Measurements from ENCODE around the gene XKR7. TPM values are rescaled to one million over a fixed set of nuclear protein-coding genes. Genes with fewer than 3 reads are reported as not detected.

The XKR7 gene
- total RNA-seq: not detected in 2 replicates

GRCh38 chr20:31967830-31968249 is at the start of gene XKR7:
Gene XKR7 (plus strand): TSS chr20:31968151. CDS start chr20:31968176, 25 bp downstream.

GRCh38 chr20:31951530-31952453 is 16.2 kb upstream of the XKR7 start, which contains the start of gene PDRG1:
Gene PDRG1 (minus strand): TSS chr20:31952046. CDS start chr20:31951961, 85 bp downstream.

DNA sequence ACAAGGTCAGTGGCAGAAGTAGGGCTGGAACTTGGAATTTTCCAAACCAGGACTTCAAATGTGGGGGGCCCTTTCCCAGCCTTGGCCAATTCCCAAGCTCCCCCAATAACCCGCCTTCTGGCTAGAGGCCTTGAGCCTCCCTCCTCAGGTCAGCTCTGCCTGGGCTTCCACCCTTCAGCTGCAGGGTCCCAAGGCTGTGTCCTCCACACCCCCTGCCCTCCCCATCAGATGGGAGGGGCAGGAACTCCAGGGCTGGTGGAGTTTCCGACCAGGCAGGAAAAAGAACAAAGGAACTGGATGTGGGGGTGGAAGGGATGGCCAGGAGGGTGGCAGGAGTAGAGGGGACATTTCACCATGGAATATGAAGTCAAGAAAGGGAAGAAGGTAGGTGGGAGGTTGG is 42.1 kb downstream of the XKR7 start, which contains the start of gene CCM2L:
CCM2L (plus strand) TSS at position 338 of the 400 bp plus-strand sequence; CDS start at position 355, 17 bp downstream.

GRCh38 chr20:32052090-32052777 is 84.3 kb downstream of the XKR7 start, which contains the start of gene HCK:
Gene HCK (plus strand): TSS chr20:32052242.

Other genes with a start within 250 kb of the XKR7 start
- 129 and 235 TPM in 2 replicates for gene BCL2L1, start 245.3 kb upstream of the XKR7 start, total RNA-seq
- gene TPX2, start 228.9 kb upstream of the XKR7 start, total RNA-seq: 8.1 and 134 TPM in 2 replicates
- 0.65 and 0.76 TPM in 2 replicates for gene MYLK2, start 148.8 kb upstream of the XKR7 start, total RNA-seq
- 2.3 and 15.2 TPM in 2 replicates for gene FOXS1, start 122.5 kb upstream of the XKR7 start, total RNA-seq
- gene DUSP15, start 97.6 kb upstream of the XKR7 start, total RNA-seq: 0.49 and 1.4 TPM in 2 replicates
- not detected in 2 replicates for gene TTLL9, start 97.5 kb upstream of the XKR7 start, total RNA-seq
- gene PDRG1, start 16.1 kb upstream of the XKR7 start, total RNA-seq: 6.5 and 7.0 TPM in 2 replicates
- gene CCM2L, start 42.3 kb downstream of the XKR7 start, total RNA-seq: not detected in 2 replicates
- gene HCK, start 84.1 kb downstream of the XKR7 start, total RNA-seq: not detected in 2 replicates
- 31.9 and 47.5 TPM in 2 replicates for gene TM9SF4, start 141.6 kb downstream of the XKR7 start, total RNA-seq
- gene PLAGL2, start 239.6 kb downstream of the XKR7 start, total RNA-seq: 7.7 and 9.3 TPM in 2 replicates
- gene POFUT1, start 239.7 kb downstream of the XKR7 start, total RNA-seq: 50.8 and 51.6 TPM in 2 replicates